H1 (cell line): ENCODE measurements around the gene ZBTB24. TPM values are rescaled to one million over a fixed set of nuclear protein-coding genes. Genes with fewer than 3 reads are reported as not detected.

Experiments
- CTCF ChIA-PET: fragments of 300-600 bp; sonication (Branson Sonifier 250); formaldehyde crosslinking; loops from one replicate; lab custom pipeline; 2021; ENCODE audit not compliant: partially characterized antibody; lab: Charles Lee
- POLR2A ChIA-PET: fragments of 300-600 bp; sonication (Branson Sonifier 250); formaldehyde crosslinking; loops from one replicate; lab custom pipeline; 2021; ENCODE audit warnings: inconsistent platforms; ENCODE audit not compliant: partially characterized antibody; lab: Charles Lee
- DNase-seq, 2 experiments: peaks; one replicate each; pipeline versions ENCODE4 v3.0.0 to v3.0.0-alpha.2; 2010 to 2022; ENCODE audit warnings: low spot score in 2 of 2, low read depth in 1 of 2, mixed read lengths in 1 of 2
- FAIRE-seq: peaks from 2 replicates; lab custom pipeline; 2011; peaks lifted over from hg19 to GRCh38; lab: Jason Lieb, UNC
- H2AFZ ChIP-seq: 2 replicates; pipeline ENCODE4 v1.8.1; 2012; ENCODE audit warnings: low read length, inconsistent platforms
- H2AK5ac ChIP-seq: 2 replicates; pipeline ENCODE4 v1.6.1; 2013; ENCODE audit warnings: low read depth, low read length
- H2BK120ac ChIP-seq: replicated peaks from 2 replicates; pipeline ENCODE3; 2013; ENCODE audit warnings: low read depth, low read length, inconsistent platforms
- H2BK12ac ChIP-seq: 2 replicates; pipeline ENCODE4 v1.6.1; 2013; ENCODE audit warnings: low read depth, low read length
- H2BK15ac ChIP-seq: 2 replicates; pipeline ENCODE4 v1.6.1; 2013; ENCODE audit warnings: low read length
- H2BK20ac ChIP-seq: 2 replicates; pipeline ENCODE4 v1.6.1; 2013; ENCODE audit warnings: low read length
- H2BK5ac ChIP-seq: 2 replicates; pipeline ENCODE4 v1.6.1; 2013; ENCODE audit warnings: low read depth, low read length
- H3K14ac ChIP-seq: 2 replicates; pipeline ENCODE4 v1.6.1; 2013; ENCODE audit warnings: inconsistent platforms; ENCODE audit not compliant: insufficient read length
- H3K18ac ChIP-seq: 2 replicates; pipeline ENCODE4 v1.6.1; 2013; ENCODE audit warnings: low read length; ENCODE audit errors: extremely low read depth
- H3K23ac ChIP-seq: 2 replicates; pipeline ENCODE4 v1.6.1; 2013; ENCODE audit warnings: inconsistent platforms; ENCODE audit not compliant: insufficient read length
- H3K23me2 ChIP-seq: 2 replicates; pipeline ENCODE4 v1.6.1; 2013; ENCODE audit warnings: low read depth, low read length
- H3K27ac ChIP-seq: 2 replicates; pipeline ENCODE4 v1.6.1; 2011; ENCODE audit warnings: low read depth, low read length, inconsistent platforms
- H3K27me3 ChIP-seq, 4 experiments: replicated peaks in 1 of 4; 1 replicate in 1 of 4; 2 replicates in 3 of 4; pipeline versions ENCODE4 v1.6.1 to v1.8.1; 2011 to 2013; ENCODE audit warnings: low read length in 3 of 4, mild to moderate bottlenecking in 3 of 4, inconsistent platforms in 2 of 4, mixed read lengths in 2 of 4, moderate library complexity in 1 of 4; ENCODE audit not compliant: control insufficient read depth in 3 of 4, insufficient read depth in 3 of 4; ENCODE audit errors: extremely low read depth in 1 of 4
- H3K36me3 ChIP-seq, 4 experiments: 2 replicates each; pipeline versions ENCODE4 v1.6.1 to v1.8.1; 2011 to 2013; ENCODE audit warnings: mild to moderate bottlenecking in 4 of 4, low read length in 3 of 4, moderate library complexity in 2 of 4, control low read depth in 1 of 4, inconsistent platforms in 1 of 4; ENCODE audit not compliant: insufficient read depth in 4 of 4, control insufficient read depth in 2 of 4
- H3K4ac ChIP-seq: replicated peaks from 2 replicates; pipeline ENCODE3; 2013; ENCODE audit warnings: low read length, low read depth, mixed read lengths, inconsistent platforms; ENCODE audit not compliant: insufficient read length
- H3K4me1 ChIP-seq, 4 experiments: replicated peaks in 1 of 4; 1 replicate in 1 of 4; 2 replicates in 3 of 4; pipeline versions ENCODE4 v1.6.1 to v1.8.1; 2011 to 2013; ENCODE audit warnings: low read length in 3 of 4, inconsistent platforms in 2 of 4, mixed read lengths in 1 of 4; ENCODE audit not compliant: insufficient read depth in 4 of 4, control insufficient read depth in 3 of 4
- H3K4me2 ChIP-seq, 2 experiments: 2 replicates each; pipeline versions ENCODE4 v1.6.1 to v1.8.1; 2011 to 2013; ENCODE audit warnings: low read depth in 2 of 2, low read length in 2 of 2, control low read depth in 1 of 2, inconsistent platforms in 1 of 2, mild to moderate bottlenecking in 1 of 2; ENCODE audit not compliant: insufficient read depth in 1 of 2
- H3K4me3 ChIP-seq, 4 experiments: fragments of 200-600, 300-600 bp in 1 of 4; sonication (generic), shearing (Covaris generic), sonication (Bioruptor Twin) in 1 of 4; 2 replicates each; pipeline versions ENCODE4 v1.5.1 to v1.8.1; 2011 to 2016; ENCODE audit warnings: low read length in 4 of 4, low read depth in 3 of 4, control low read depth in 2 of 4, inconsistent platforms in 2 of 4, mild to moderate bottlenecking in 2 of 4, mixed read lengths in 1 of 4, moderate library complexity in 1 of 4; ENCODE audit not compliant: insufficient read depth in 2 of 4; ENCODE audit errors: extremely low read depth in 1 of 4
- H3K56ac ChIP-seq: replicated peaks from 2 replicates; pipeline ENCODE3; 2013; ENCODE audit warnings: low read depth, mild to moderate bottlenecking, mixed read lengths, low read length, inconsistent platforms; ENCODE audit not compliant: insufficient read length
- H3K79me1 ChIP-seq: 2 replicates; pipeline ENCODE4 v1.6.1; 2013; ENCODE audit warnings: low read depth, low read length, control low read depth
- H3K79me2 ChIP-seq, 2 experiments: 2 replicates each; pipeline versions ENCODE4 v1.6.1 to v1.8.1; 2012 to 2013; ENCODE audit warnings: low read length in 2 of 2, mild to moderate bottlenecking in 2 of 2, inconsistent platforms in 1 of 2; ENCODE audit not compliant: insufficient read depth in 2 of 2, control insufficient read depth in 1 of 2
- H3K9ac ChIP-seq, 4 experiments: replicated peaks in 1 of 4; 1 replicate in 1 of 4; 2 replicates in 3 of 4; pipeline versions ENCODE4 v1.6.1 to v1.8.1; 2011 to 2013; ENCODE audit warnings: low read depth in 3 of 4, low read length in 3 of 4, control low read depth in 2 of 4, mild to moderate bottlenecking in 2 of 4, moderate library complexity in 2 of 4, inconsistent platforms in 1 of 4; ENCODE audit errors: extremely low read depth in 1 of 4
- H3K9me3 ChIP-seq, 2 experiments: 2 replicates each; pipeline versions ENCODE4 v1.6.1 to v1.8.1; 2012 to 2013; ENCODE audit warnings: mild to moderate bottlenecking in 2 of 2, moderate library complexity in 2 of 2, control low read depth in 1 of 2, inconsistent platforms in 1 of 2, low read depth in 1 of 2, low read length in 1 of 2, mixed read lengths in 1 of 2; ENCODE audit not compliant: insufficient read depth in 2 of 2
- H4K20me1 ChIP-seq, 2 experiments: replicated peaks in 1 of 2; 2 replicates each; pipeline versions ENCODE3 to v1.8.1; 2011 to 2013; ENCODE audit warnings: inconsistent platforms in 2 of 2, low read length in 2 of 2, mild to moderate bottlenecking in 1 of 2; ENCODE audit not compliant: insufficient read depth in 2 of 2, control insufficient read depth in 1 of 2
- H4K5ac ChIP-seq: 2 replicates; pipeline ENCODE4 v1.6.1; 2013; ENCODE audit warnings: low read length, low read depth, mixed read lengths, inconsistent platforms; ENCODE audit not compliant: insufficient read length
- H4K8ac ChIP-seq: 2 replicates; pipeline ENCODE4 v1.8.0; 2013; ENCODE audit warnings: mild to moderate bottlenecking, moderate library complexity, low read length, inconsistent platforms; ENCODE audit not compliant: insufficient read depth; ENCODE audit errors: extremely low read depth
- H4K91ac ChIP-seq: replicated peaks from 2 replicates; pipeline ENCODE3; 2013; ENCODE audit warnings: low read length, mixed read lengths, inconsistent platforms; ENCODE audit not compliant: insufficient read length
- RFX5 ChIP-seq: IDR thresholded peaks from 2 replicates; pipeline ENCODE4 v1.6.1; 2011; ENCODE audit warnings: low read depth, low read length, improper control_type of control experiment, borderline replicate concordance
- WGBS, 2 experiments: shearing (Covaris generic) in 1 of 2; methylation state at CpG; one replicate each; pipeline versions ENCODE4 v1.1.6 to v1.1.7; 2013 to 2015; ENCODE audit warnings: low lambda C conversion rate in 2 of 2, mixed read lengths in 2 of 2, inconsistent platforms in 1 of 2, low coverage in 1 of 2, missing lambda C conversion rate in 1 of 2; ENCODE audit not compliant: insufficient replicate concordance in 2 of 2, insufficient coverage in 1 of 2, insufficient read length in 1 of 2; ENCODE audit errors: extremely low coverage in 1 of 2, missing lambda C conversion rate in 1 of 2; 5-methylcytosine and 5-hydroxymethylcytosine counted together
- polyA plus RNA-seq, 7 experiments: library from polyadenylated mRNA; depleted of rRNA in 3 of 7; stranded (reverse) in 5 of 7; unstranded in 2 of 7; fragments of >200 nt in 5 of 7; fragments of 200-250 nt in 2 of 7; gene quantifications; 1 replicate in 5 of 7; 2 replicates in 1 of 7; 4 replicates in 1 of 7; pipeline versions ENCODE4 v1.2.1 to v1.2.3, GENCODE V29; 2011 to 2013; ENCODE audit warnings: missing spikeins in 2 of 7, mixed read lengths in 2 of 7
- total RNA-seq: library from RNA; stranded (reverse); fragmentation: NEBNext Ultra II Directional; extraction: Animal tissue kit (Norgen Biotek cat#: 25700); gene quantifications from 2 replicates; pipeline ENCODE4 v1.2.1, GENCODE V29; 2021

ZBTB24 gene
- total and polyA plus RNA-seq, 2 of the 8 experiments (the other 6 are each of a cell fraction or from before 2014, with no cell fraction given): 7.5 to 21.0 TPM

DNA sequence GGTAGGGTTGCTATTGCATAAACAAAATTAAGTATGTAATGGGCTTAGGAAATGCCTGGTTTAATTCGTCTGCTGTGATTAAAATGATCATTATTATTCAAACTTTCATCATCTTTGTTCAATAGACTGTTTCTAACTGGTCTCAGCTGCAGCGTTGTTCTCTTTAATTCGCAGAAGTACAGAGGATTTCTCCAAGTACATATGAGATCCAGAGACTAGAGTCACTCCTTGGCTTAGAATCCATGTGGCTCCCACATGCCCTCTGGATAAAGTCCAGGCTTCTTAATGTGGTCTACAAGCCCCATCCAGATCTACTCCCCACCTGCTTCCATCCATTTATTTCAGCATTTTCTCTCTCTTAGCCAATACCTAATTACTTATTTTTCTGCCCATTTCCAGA, 1.1 kb upstream of the ZBTB24 start:
- H4K91ac ChIP-seq: no peak overlapping the region
- H4K20me1 ChIP-seq: peaks cover 0 to 8% of the 10 kb centered on the region in 2 experiments
- peak overlapping the region; percentile 72 to 76; a peak in 3 of 4 replicates for H3K4me2 ChIP-seq
- peak overlapping the region in 2 of 4 experiments; percentile 37 to 55; a peak in 3 of 8 replicates for H3K4me3 ChIP-seq
- H3K18ac ChIP-seq: no peak overlapping the region
- H2AK5ac ChIP-seq: no peak overlapping the region
- no peak overlapping the region for H2BK20ac ChIP-seq
- FAIRE-seq (no peak), DNase-seq (no peak)
- H3K23ac ChIP-seq: no peak overlapping the region
- no peak overlapping the region for H3K14ac ChIP-seq
- H4K8ac ChIP-seq: no peak overlapping the region
- peaks cover 20 to 33% of the 10 kb centered on the region in 2 experiments for H3K79me2 ChIP-seq
- H2BK120ac ChIP-seq: no peak overlapping the region
- H3K79me1 ChIP-seq: peaks cover 3% of the 10 kb centered on the region
- H3K9ac ChIP-seq: no peak overlapping the region
- WGBS, 2 experiments: 85% methylated on average over 3 of the region's 3 CpGs; no CpG with 5 or more reads in 1 of the 2 experiments
- no peak overlapping the region for H3K27ac ChIP-seq
- H3K9me3 ChIP-seq: no peaks in the 10 kb centered on the region
- no peak overlapping the region for H3K56ac ChIP-seq
- H2BK5ac ChIP-seq: no peak overlapping the region
- ChIA-PET CTCF (interaction anchor here (1.0 to 1.1 kb wide), 2 partner anchors 191 to 199 kb away, joined by 3 read pairs; no protein-coding TSS in a partner anchor), POLR2A (interaction anchor here (1.0 kb wide), 1 partner anchor 38 kb away, joined by 3 read pairs; no protein-coding TSS in a partner anchor)
- H2BK15ac ChIP-seq: no peak overlapping the region
- no peaks in the 10 kb centered on the region for H3K27me3 ChIP-seq
- H3K36me3 ChIP-seq: peaks cover 4 to 26% (median 15%) of the 10 kb centered on the region in 4 experiments; a peak in 7 of 8 replicates
- H3K23me2 ChIP-seq: peaks cover 7% of the 10 kb centered on the region; the same call in 1 of the 2 replicates
- peaks cover 2 to 15% (median 6%) of the 10 kb centered on the region in 4 experiments; a peak in 6 of 7 replicates for H3K4me1 ChIP-seq
- no peak overlapping the region for H3K4ac ChIP-seq
- no peak for TF ChIP-seq RFX5
- no peak overlapping the region for H2AFZ ChIP-seq
- no peak overlapping the region for H4K5ac ChIP-seq
- H2BK12ac ChIP-seq: no peak overlapping the region
